HS-27A (cell line): ENCODE results near the gene CCDC141.
"Not testable (repeated sequence)": the region's sequence is repeated elsewhere in the genome, so short reads cannot be mapped to it uniquely, and the experiment has no call there.

Experiments used
- DNase-seq: peaks from one replicate; pipeline ENCODE4 v3.0.0-alpha.2; 2012; ENCODE audit warnings: low read depth, missing footprints

Gene CCDC141

GRCh38 chr2:179036353-179036905 lies 13.5 kb downstream of the CCDC141 start:
- DNase-seq, result no peak

GRCh38 chr2:179031731-179032408 lies 18.1 kb downstream of the CCDC141 start:
- no peak for DNase-seq

- DNase-seq, result no peak
Observed at GRCh38 chr2:179024445-179024844, 25.5 kb downstream of the CCDC141 start.

- no peak for DNase-seq
Observed at GRCh38 chr2:179022685-179023084, 27.3 kb downstream of the CCDC141 start.

GRCh38 chr2:179021258-179021657 lies 28.7 kb downstream of the CCDC141 start:
- no peak for DNase-seq

GRCh38 chr2:179020156-179020750 lies 29.7 kb downstream of the CCDC141 start:
- DNase-seq, result no peak

GRCh38 chr2:179019260-179019659 lies 30.7 kb downstream of the CCDC141 start:
- DNase-seq, result no peak

- no peak for DNase-seq
Observed at GRCh38 chr2:179017773-179018357, 32.1 kb downstream of the CCDC141 start.

GRCh38 chr2:179014189-179014588 lies 35.7 kb downstream of the CCDC141 start:
- not testable (repeated sequence) for DNase-seq

- no peak for DNase-seq
Observed at GRCh38 chr2:179005976-179006375, 44.0 kb downstream of the CCDC141 start.

- no peak for DNase-seq
Observed at GRCh38 chr2:178999476-178999875, 50.5 kb downstream of the CCDC141 start.

GRCh38 chr2:178998539-178998938 lies 51.4 kb downstream of the CCDC141 start:
- no peak for DNase-seq

- DNase-seq, result no peak
Observed at GRCh38 chr2:178997477-178997876, 52.5 kb downstream of the CCDC141 start.

- no peak for DNase-seq
Observed at GRCh38 chr2:178997067-178997466, 52.9 kb downstream of the CCDC141 start.

- no peak for DNase-seq
Observed at GRCh38 chr2:178994264-178994663, 55.7 kb downstream of the CCDC141 start.

- no peak for DNase-seq
Observed at GRCh38 chr2:178993788-178994187, 56.1 kb downstream of the CCDC141 start.

- DNase-seq, result not testable (repeated sequence)
Observed at GRCh38 chr2:178992719-178993118, 57.2 kb downstream of the CCDC141 start.

- DNase-seq, result no peak
Observed at GRCh38 chr2:178990533-178991241, 59.2 kb downstream of the CCDC141 start.

- DNase-seq, result not testable (repeated sequence)
Observed at GRCh38 chr2:178989424-178989823, 60.5 kb downstream of the CCDC141 start.

- DNase-seq, result not testable (repeated sequence)
Observed at GRCh38 chr2:178982652-178983051, 67.3 kb downstream of the CCDC141 start.

- DNase-seq, result no peak
Observed at GRCh38 chr2:178980815-178981214, 69.1 kb downstream of the CCDC141 start.

GRCh38 chr2:178978667-178979066 lies 71.3 kb downstream of the CCDC141 start:
- no peak for DNase-seq

- no peak for DNase-seq
Observed at GRCh38 chr2:178976351-178976750, 73.6 kb downstream of the CCDC141 start.
